Activated CD8-positive, alpha-beta memory T cell treated with anti-CD3 and anti-CD28 coated beads, Interleukin-2, amount 50 U/mL, for 1 hour (primary cell): ENCODE results near the gene CCDC89.

Source experiments
- DNase-seq: peaks from one replicate; pipeline ENCODE4 v3.0.0-alpha.2; 2020; ENCODE audit errors: extremely low read depth

Gene CCDC89

DNA sequence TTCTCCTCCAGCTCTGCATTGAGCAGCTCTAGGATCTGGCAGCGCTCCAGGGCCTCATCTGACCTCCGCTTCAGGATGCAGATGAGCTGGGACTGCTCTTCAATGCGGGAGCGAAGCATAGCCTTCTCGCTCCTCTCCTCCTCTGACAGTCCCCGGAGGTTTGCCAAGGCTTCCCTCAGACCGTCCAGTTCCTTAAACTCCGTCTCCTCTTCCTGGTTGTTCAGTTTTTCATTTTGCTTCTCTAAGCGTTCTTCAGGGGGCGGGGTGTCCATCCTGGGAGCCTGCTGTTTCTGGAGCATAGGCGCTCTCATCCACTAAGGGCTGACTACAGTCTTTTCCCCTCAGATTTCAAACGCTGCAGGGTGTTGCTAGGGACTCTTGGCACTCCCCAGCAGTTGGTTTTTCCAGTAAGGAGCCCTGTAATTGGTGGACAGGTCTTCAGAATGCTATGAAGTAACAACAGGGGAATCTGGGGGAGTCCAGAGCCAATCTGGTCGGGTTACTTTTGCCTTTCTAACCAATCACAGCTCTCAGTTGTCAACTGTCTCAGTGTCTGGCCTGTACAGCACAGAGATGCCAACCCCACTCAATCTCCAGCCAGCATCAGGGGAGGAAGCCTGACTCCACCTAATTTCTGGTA is at the start of gene CCDC89:
Gene CCDC89 (minus strand): TSS at position 376 of the 640 bp plus-strand sequence. CDS start 65 bp downstream, at position 311.
- no peak for DNase-seq

DNA sequence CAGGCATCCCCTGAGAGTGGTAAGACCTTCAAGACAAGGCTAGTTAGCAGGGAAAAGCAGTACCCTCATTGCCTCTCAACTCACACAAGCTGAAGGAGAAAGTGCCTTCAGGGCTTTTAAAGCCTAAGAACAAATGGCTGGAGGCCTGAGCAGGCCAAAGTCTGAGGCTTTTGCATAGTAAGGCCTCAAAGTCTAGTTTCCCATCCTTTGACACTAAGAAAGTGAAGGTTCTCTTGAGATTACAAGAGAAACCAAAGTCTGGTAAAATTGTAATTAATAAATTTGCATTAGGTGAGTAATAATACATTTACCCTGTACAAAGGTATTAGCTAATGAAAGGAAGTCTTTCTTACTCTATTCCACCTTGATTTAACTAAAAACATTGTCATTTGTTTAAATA is 47.0 kb upstream of the CCDC89 start:
- no peak for DNase-seq

DNA sequence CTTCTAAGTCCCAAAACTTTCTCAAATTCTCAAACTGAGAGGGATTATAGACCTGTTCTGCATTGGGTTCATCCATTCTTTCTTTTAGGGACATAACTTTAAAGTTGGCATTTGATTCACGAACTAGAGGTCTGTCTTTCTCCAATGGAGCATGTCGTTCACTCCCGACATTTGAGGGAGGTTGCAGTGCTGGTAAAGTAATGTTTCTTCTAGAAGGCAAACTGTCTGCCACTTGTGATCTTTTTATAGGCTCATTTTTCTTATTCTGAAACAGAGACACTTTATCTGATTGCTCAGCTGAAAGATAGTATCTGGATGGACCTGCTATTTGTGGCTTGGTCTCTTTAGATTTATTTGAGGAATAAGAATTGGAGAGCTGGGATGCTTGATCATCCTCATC is 40.4 kb upstream of the CCDC89 start:
- no peak for DNase-seq

DNA sequence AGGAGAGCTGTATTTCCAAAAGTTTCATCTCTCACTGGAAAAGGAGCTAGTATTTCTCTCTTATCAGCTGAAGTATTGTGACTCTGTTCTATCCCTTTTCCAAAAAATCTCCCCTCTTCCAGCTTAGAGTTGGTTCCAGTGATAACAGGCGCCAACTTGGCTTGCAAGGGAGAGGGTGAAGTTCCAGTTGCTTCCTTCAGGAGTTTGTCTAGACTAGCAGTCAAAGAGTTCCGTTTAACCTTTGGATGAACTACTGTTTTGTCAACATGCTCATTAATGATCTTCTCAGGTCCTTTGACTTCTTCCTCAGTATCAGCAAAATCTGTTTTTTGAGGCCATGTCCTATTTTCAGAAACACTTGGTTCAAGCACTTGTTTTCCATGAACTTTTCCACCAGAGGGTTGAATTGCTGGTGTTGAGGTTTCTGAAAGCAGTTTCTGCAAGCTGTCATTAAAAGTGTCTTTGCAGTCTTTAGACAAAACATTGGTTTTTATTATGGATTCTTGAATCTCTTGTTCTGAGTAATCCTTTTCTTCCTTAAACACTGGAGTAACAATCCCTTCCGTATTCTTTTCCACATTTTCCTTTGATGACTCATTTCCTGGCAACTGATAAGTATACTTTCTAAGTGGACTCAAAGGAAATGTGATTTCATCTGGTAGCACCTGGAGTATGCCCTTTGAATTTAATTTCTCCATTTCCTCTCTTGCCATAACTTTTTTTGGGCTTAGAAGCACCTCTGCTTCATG is 39.7 kb upstream of the CCDC89 start:
- no peak for DNase-seq

DNA sequence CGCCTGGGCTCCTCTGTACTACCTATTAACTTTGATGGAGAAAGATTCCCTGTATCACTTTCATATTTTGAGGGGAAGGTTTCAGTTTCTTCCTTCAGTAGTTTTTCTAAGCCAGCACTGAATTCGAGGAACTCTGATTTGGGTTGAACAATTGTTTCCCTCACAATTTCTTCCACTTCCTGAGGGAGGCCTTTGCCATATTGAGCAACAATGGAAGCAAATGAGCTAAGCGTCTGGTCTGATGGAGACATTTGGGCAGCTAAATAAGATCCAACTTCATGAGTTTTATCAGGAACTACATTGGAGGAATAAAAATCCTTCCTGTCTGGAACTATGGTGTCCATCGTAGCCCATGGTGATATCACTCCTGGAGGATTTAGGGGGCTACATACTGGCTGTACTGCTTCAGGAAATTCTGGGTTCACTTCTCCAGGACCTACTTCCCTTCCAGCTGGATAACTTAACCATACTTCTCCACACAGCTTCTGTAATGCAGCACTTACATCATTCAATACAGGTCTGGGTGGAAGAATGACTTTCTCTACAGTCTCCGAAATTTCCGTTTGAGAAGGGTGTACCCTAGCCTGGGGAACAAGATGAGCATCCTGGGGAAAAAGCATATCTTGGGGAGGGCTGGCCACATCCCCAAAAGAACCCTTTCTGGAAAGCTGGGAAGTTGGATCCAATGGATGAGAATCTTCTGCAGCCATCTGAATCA is 38.9 kb upstream of the CCDC89 start:
- DNase-seq: no peak

DNA sequence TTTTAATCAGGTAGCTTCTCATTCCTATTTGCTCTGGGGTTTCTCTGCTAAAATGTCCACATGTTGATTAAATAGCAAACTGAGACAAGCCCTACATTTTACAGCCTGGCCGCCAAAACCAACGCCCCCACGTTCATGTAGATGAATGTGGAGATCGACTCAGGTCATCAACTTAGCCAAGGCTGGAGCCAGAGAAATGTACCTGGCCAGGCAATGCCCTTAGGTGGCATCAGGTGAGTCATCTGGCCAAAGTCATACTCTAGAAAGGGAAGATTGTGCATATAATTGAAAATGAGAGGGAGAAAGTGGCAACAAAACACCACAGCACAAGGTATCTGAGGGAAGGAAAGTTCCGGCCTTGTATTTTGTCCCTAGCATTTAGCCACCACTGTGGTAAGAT is 37.1 kb upstream of the CCDC89 start:
- DNase-seq: no peak

DNA sequence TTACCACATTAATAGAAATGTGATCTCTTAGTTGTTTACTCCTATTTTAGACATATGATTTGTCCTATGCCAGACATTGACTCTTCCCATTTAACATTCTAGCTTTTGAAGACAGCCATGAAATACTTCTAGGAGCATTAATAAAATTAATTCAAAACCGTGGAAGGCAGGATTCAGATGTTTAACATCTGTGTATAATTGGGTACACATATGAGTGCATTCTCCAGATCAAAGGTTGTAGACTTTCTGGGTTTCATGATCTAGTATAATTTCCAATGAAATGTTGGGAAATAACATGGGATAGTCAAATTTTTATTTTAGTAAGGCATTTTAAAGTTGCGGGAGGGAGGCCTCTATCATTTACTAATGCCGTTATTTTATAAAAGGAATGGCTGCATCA is 35.2 kb upstream of the CCDC89 start:
- DNase-seq: no peak

DNA sequence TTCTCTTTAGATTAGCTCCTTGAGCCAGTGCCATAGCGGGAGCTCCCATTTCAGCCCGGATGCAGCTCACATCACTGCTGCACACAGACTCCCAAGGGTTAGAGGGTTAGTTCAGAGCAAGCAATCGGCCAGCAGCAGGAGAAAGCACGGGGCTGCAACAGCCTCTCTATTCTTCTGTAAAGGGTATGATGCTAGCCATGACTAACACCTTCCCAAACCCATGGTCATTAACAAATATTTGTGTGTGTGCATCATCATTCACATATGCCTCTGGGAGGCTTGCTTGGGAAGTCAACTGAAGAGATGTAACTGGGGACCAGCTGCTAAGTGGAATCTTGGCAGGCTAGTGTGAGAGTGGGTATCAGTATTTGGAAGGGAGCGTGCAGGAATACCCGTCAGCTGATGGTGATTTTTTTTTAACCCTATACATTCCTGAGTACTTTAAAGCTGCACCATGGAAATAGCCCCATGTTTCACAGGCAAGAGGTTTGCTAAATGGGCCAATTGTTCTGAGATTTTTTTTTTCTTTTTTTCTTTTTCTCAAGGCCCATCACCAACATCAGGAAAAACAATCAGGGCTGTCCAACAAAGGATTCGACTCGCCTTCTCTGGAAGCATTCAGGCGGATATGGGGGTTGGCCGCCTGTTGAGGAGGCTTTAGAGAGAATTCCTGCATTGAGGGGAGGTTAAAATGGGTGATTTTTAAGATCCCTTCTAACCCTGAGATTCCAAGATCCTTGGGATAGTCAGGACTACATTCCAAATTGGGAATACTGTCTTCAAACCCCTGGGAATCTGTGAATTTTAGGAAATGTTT is 33.2 kb upstream of the CCDC89 start:
- DNase-seq: no peak

DNA sequence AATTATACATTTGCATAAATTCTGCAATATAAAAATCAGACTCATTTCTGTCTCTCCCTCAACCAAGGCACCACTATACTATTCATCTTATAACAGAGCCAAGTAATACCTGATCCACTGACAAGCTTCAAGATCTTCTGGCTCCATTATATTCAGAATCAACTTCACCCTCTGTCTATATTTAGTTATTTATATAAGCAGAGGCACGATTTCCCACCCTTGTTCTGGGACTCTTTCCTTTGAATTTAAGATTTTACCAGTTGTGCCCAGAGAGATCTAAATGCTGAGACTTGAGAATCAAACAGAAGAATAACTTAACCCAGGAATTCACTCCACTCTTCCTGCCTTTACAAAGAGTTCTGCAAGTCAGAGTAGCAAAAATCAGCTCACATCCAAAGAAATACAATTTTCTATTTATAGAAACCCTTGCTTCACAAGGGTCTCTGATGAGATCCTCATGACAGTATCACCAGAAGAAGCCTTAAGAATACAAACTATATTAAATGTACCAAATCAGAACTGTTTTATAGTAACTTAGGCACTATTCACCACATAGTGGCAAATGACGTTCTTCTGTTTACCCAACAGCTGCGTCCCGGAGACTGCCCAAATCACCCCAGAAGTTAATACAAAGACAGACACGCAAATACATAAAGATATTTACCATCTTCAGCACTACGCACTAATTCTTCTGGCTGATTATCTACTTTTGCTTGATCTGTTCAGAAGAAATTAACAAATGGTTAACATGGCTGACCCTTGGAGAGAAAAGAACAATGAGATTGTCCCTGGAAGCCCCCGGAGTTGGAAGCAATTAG is 32.3 kb upstream of the CCDC89 start:
- DNase-seq: no peak

DNA sequence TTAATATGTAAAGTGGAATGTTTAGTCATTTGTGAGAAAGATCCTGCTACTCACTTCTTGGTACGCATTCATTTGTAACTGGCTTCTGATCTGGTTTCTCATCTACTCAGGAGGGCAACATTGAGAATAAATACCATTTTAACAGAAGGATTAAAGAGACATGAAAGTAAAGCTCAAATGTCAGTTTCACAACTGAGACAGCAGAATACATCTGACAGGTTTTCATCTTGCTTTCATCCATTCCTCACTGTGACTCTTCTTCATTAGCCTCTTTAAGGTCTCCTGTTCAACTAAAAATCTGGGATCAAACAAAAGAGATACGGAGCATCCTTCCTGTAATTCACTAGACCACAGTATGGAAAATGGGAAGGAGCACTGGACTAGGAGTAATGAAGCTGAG is 31.4 kb upstream of the CCDC89 start:
- no peak for DNase-seq

DNA sequence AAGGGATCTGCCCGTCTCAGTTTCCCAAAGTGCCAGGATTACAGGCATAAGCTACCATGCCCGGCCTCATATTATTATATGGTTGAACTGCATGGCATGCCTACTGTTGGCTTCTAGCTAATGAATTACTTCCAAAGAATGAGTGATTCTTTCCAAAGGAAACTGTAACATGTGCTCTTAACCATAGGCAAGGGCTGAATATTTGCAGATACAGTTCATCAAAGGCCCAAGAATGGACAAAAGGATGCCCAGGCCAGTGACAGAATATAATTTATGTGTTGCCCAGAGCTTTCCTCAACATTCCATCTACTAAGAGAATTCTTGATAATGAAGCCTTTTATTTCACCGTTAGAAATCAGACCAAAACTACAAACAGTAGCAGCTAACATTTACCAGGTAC is 27.0 kb upstream of the CCDC89 start:
- DNase-seq: no peak

DNA sequence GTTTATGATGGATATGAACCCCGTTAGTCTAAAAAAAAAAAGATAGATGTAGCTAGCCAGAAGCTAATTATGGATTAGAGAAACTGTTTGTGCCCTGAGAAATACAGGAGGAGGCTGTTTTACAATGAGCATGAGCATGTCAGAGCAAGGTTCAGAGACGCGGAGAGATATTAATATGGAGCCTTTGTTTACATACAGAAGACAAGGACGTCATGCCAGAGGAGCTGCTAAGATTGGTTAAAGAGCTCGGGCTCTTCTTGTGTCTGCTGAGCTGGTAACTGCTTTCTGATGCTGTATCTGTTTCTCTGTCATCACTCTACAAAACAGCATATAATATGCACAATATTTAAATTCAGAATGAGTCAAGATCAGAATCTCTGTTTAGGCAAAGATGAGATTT is 24.9 kb upstream of the CCDC89 start:
- no peak for DNase-seq

DNA sequence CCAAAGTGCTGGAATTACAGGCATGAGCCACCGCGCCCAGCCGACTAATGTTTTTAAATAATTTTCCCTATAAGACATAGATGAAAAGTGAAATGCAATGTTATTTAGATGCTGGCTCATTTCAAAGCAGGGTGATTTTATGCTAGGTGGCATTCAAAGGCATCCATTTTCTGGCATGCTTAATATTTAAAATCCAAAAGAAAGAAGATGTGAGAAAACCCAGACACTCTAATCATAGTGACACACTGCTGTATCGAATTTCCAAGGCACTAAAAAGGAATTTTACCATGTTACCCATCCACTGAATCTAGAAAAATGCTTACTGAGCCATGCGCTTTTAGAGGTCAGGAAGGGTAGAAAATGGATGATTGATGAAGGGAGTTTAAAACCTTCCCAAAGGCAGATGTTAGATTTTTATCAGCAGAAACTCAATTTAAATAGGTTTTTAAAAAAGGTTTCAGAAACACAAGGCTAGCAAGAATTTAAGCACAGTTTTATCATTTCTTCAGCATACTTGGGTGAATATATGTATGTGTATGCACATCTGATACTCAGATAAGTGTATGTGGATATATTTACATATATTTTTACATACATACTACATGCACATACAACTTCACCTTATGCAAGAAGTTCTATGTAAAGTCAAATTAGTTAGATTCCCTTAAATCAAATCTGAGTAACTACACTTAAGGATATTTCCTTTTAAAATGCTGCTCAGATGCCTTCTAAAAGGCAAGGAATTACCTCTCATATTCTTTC is 24.1 kb upstream of the CCDC89 start:
- DNase-seq: no peak

DNA sequence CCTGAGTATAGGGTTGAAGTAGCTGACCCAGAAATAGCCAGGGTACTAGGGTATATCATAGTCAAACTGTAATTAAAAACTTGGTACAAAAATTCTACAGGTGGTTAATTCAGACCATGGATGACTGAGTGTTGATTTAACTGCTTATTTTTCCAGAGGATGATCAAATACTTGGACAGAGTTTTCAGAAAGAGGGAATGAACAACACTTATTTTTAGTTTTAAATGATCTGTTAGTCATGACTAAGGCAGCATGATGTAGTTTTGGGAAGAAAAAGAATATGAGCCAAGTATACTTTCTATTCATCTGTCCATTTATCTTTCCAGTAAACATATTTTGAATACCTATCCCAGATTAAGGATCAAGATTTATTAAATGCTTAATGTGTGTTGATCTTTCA is 19.8 kb upstream of the CCDC89 start:
- DNase-seq: no peak

DNA sequence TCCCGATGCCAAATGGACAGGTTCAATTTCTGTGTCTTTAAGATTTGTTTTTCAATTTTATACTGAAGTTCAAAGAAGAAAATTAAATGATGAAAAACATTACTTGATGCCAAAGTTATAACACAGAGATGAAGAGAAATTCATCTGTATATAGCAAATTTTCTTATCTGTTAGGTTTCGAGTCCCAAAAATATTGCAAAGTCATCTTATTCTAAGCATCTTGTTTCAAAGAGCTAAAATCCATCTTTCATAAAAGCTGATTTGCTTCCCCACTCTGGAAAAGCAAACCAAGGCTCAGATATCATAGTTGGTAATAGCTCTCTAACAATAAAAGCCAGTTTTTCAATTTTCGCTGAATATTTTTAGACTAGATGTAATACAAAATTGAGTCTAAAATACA is 19.0 kb upstream of the CCDC89 start:
- DNase-seq: no peak

DNA sequence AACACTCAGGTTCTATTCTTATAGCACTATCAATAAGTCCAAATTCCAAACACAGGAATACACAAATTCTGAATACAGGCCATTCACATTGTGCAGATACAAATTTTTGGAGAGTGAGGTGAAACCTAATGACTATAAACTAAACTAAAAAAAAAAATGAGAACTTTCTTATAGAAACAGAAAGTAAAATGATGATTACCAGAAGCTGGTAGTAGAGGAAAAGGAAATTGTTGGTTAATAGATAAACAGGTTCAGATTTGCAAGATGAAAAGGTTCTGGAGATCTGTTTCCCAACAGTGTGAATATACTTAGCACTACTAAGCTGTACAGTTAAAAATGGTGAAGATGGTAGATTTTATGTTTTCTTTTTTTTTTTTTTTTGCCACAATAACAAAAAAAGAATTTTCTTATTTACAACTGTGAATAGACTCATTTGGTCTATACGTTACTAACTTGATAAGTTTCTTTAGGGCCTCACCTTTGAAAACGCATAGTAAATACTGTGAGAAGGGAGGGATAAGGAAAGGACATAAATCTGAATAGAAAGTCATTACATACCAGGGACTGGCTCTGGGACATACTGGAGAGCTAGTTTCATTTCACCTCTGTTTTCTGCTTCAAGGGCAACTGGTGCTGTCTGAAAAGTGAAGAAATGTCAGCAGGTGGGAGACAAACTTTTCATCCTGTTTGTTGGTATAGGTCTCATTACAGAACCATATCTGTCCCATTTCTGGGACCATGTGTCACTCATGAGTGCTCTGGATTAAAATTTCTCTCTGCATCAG is 14.2 kb upstream of the CCDC89 start:
- DNase-seq: no peak

DNA sequence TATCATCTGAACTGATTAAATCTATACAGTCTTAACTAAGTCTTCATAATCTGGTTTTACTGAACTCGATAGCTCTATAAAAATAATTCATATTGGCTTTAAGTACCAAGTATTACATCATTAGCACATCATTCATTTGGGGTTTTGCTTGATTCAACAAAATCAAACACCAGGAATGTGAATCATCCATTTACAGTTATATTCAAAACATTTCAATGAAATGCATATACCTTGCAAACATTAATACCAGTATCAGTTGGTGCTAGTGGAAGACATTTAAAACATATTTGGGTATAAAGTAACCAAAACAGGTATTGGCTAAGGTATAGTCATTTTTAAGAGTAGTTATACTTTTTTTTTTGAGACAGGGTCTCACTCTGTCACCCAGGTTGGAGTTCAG is 12.2 kb upstream of the CCDC89 start:
- DNase-seq: no peak

DNA sequence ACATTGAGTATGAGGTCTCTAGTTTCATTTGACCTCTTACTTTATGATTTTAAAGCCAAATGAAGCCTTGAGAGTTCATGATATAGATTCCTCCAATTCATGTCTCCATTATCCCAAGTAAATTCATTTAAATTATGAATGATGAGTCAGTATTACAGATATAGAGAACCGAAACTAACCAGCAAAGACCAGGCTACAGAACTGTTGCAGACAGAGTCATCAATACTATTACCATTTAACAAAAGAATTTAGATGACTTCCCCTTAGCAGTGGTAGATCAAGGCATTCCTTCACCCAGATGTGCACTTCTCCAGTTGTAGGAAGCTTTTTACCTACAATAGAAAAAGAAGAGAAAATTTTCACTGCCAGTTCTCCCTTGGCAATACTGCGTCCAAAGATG is 11.8 kb upstream of the CCDC89 start:
- DNase-seq: no peak

DNA sequence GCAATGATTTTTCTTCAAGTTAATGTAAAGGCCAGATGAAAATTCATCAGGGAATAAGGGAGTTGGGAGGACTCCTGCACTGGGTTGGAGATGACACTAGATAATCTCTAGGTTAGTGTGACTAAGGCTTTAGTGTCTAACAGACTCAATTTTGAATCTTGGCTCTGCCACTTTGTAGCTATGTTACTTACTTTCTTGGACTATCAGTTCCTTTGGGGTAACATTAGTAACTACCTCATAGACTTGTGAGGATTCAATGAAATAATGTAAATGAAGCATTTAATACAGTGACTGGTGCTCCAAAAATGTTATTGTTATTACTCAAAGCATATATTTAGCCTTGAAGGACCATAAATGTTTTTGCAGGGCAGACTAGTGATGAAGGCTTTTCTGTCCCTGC is 9.6 kb upstream of the CCDC89 start:
- DNase-seq: no peak
